Kidney (tissue), 14 donors: ENCODE results near the gene ETNPPL. TPM values are rescaled to one million over a fixed set of nuclear protein-coding genes. Genes with fewer than 3 reads are reported as not detected.

Source experiments
- DNase-seq, 5 donors: peaks; one replicate each; pipeline ENCODE4 v3.0.0-alpha.2; 2013 to 2020
- FAIRE-seq: peaks from 2 replicates; lab custom pipeline; 2012; peaks lifted over from hg19 to GRCh38; lab: Jason Lieb, UNC
- H3K27ac ChIP-seq, 2 donors: one replicate each; pipeline ENCODE4 v1.7.0; 2013; ENCODE audit warnings: low read depth in 2 of 2, low read length in 2 of 2, inconsistent platforms in 1 of 2
- H3K27me3 ChIP-seq: one replicate; pipeline ENCODE4 v1.7.1; 2013; ENCODE audit warnings: low read length, inconsistent platforms; ENCODE audit not compliant: control insufficient read depth, insufficient read depth
- H3K36me3 ChIP-seq, 3 donors: one replicate each; pipeline versions ENCODE4 v1.7.0 to v1.7.1; 2013; ENCODE audit warnings: low read length in 3 of 3, control low read depth in 1 of 3, inconsistent platforms in 1 of 3; ENCODE audit not compliant: insufficient read depth in 3 of 3, control insufficient read depth in 2 of 3
- H3K4me1 ChIP-seq, 3 donors: one replicate each; pipeline versions ENCODE4 v1.7.0 to v1.7.1; 2013; ENCODE audit warnings: low read length in 3 of 3, inconsistent platforms in 1 of 3, low read depth in 1 of 3; ENCODE audit not compliant: control insufficient read depth in 2 of 3, insufficient read depth in 2 of 3
- H3K4me3 ChIP-seq, 3 donors: one replicate each; pipeline versions ENCODE4 v1.7.0 to v1.8.1; 2013; ENCODE audit warnings: low read length in 3 of 3, control low read depth in 1 of 3, inconsistent platforms in 1 of 3
- H3K9ac ChIP-seq, 3 donors: one replicate each; pipeline versions ENCODE4 v1.7.0 to v1.7.1; 2013; ENCODE audit warnings: low read length in 3 of 3, control low read depth in 1 of 3, inconsistent platforms in 1 of 3
- H3K9me3 ChIP-seq, 3 donors: one replicate each; pipeline versions ENCODE4 v1.7.0 to v1.7.1; 2013; ENCODE audit warnings: low read length in 3 of 3, control low read depth in 1 of 3, inconsistent platforms in 1 of 3; ENCODE audit not compliant: control insufficient read depth in 2 of 3, insufficient read depth in 1 of 3
- intact Hi-C: fragments of 100-400 bp; cut with DNase I; formaldehyde crosslinking; loops from one replicate; pipeline ENCODE4 v1.11.1; 2022
- polyA plus RNA-seq: library from polyadenylated mRNA; stranded (reverse); fragments of 350-450 nt; fragmentation: Illumina TruSeq; extraction: RNeasy Lipid Tissue Mini Kit (QIAGEN cat#74804); gene quantifications from one replicate; pipeline ENCODE4 v1.2.3, GENCODE V29; 2014; ENCODE audit warnings: low read depth, low replicate concordance; ENCODE audit not compliant: insufficient read depth
- total RNA-seq: library from RNA; stranded (reverse); fragmentation: NEBNext Ultra II Directional; extraction: Animal tissue kit (Norgen Biotek cat#: 25700); gene quantifications from one replicate; pipeline ENCODE4 v1.2.1, GENCODE V29; 2021
- TF ChIP-seq, protein P1 (sequence below): IDR thresholded peaks from 3 replicates; pipeline ENCODE4 v1.5.1; 2012; ENCODE audit warnings: mild to moderate bottlenecking, moderate library complexity, borderline replicate concordance; ENCODE audit not compliant: insufficient read depth; ENCODE audit errors: extremely low read depth
- donor health status: control.
- donor health status: control.
- donor health status: control.
- donor health status: control.
- donor health status: control.
- donor health status: DM: yes; HTN: yes; CAD: no.
- donor health status: Normal renal cell carcinoma (clear cell type).

Gene ETNPPL
- total and polyA plus RNA-seq, 2 donors from 2014 or later: 1.7 TPM; not detected in 1

- TF ChIP-seq, protein P1, sequence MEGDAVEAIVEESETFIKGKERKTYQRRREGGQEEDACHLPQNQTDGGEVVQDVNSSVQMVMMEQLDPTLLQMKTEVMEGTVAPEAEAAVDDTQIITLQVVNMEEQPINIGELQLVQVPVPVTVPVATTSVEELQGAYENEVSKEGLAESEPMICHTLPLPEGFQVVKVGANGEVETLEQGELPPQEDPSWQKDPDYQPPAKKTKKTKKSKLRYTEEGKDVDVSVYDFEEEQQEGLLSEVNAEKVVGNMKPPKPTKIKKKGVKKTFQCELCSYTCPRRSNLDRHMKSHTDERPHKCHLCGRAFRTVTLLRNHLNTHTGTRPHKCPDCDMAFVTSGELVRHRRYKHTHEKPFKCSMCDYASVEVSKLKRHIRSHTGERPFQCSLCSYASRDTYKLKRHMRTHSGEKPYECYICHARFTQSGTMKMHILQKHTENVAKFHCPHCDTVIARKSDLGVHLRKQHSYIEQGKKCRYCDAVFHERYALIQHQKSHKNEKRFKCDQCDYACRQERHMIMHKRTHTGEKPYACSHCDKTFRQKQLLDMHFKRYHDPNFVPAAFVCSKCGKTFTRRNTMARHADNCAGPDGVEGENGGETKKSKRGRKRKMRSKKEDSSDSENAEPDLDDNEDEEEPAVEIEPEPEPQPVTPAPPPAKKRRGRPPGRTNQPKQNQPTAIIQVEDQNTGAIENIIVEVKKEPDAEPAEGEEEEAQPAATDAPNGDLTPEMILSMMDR: no peak
- intact Hi-C loops: no loop called here
- Histone ChIP-seq H3K9me3 (peaks cover 0 to 2% (median 0%) of the 10 kb centered on the region in 3 donors), H3K4me3 (no peak overlapping the region), H3K36me3 (no peaks in the 10 kb centered on the region), H3K27me3 (no peaks in the 10 kb centered on the region), H3K27ac (no peak overlapping the region), H3K4me1 (no peaks in the 10 kb centered on the region), H3K9ac (no peak overlapping the region)
- FAIRE-seq: no peak
- no peak for DNase-seq
These were observed 32.3 kb downstream of the ETNPPL start for GRCh38 chr4:108730579-108730978.

DNA sequence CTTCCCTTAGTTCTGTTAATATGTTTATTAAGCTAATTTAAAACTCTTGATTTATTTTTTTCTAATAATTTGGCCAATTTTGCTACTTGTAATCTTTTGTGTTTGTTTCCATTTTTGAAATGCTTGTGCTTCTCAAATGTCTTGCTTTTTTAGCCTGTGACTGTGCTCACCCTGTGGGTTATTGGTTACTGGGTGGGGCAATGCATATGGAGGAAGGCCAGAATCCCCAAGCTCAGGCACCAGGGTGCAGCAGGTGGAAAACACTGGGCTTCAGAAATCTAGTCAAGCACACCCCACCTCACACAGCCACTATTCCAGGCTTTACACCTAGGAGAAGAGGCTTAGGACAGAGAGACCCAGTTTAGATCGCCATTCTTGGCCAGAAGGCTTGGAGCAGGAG lies 33.1 kb downstream of the ETNPPL start:
- Histone ChIP-seq H3K9me3 (peaks cover 0 to 2% (median 0%) of the 10 kb centered on the region in 3 donors), H3K4me1 (no peaks in the 10 kb centered on the region), H3K27ac (no peak overlapping the region), H3K36me3 (no peaks in the 10 kb centered on the region), H3K9ac (no peak overlapping the region), H3K27me3 (no peaks in the 10 kb centered on the region), H3K4me3 (no peak overlapping the region)
- no peak for FAIRE-seq
- TF ChIP-seq, protein P1: no peak
- DNase-seq: no peak
- intact Hi-C loops: no loop called here

DNA sequence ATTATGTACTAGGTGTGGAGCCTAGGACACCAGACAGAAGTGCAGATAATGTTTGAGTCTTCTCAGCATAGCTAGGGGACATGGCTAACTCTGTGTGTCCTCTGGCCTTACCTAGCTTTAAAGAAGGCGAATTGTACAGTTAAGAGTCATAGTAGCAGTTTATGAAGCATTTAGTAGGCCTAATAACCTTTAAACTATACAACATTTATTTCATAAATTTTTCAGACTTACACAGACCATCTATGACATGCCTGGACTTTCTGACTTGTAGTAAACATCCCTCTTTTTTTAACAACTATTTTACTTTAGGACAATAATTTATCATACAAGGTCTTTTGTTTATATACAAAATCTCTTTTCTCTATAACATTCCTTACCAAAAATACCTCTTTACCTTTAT lies 37.4 kb downstream of the ETNPPL start:
- H3K27ac ChIP-seq: no peak overlapping the region
- no peak overlapping the region for H3K9ac ChIP-seq
- no peak for FAIRE-seq
- no peak overlapping the region for H3K4me3 ChIP-seq
- TF ChIP-seq, protein P1: no peak
- no peak for DNase-seq
- H3K4me1 ChIP-seq: no peaks in the 10 kb centered on the region
- intact Hi-C loops: no loop called here
- no peaks in the 10 kb centered on the region for H3K36me3 ChIP-seq
- H3K9me3 ChIP-seq: peaks cover 0 to 2% (median 0%) of the 10 kb centered on the region in 3 donors
- H3K27me3 ChIP-seq: no peaks in the 10 kb centered on the region

DNA sequence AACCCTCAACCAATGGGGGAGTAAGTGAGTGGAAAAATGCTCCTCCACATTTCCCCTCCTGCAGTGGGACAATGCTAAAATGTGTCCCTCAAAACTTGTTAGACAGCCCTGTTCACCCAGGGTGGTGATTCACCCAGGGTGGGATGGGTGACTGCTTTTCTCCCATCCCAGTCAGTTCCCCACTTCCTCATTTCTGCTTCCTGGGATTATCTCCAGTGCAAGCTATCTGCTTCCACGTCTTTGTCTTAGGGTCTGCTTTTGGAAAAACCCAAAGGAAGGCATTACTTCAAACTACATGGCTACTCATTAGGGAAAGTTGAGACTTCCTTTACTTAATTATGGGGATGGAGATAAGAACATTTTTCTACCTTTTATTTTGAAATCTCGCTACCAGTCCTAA lies 45.5 kb downstream of the ETNPPL start:
- Histone ChIP-seq H3K4me3 (no peak overlapping the region), H3K36me3 (no peaks in the 10 kb centered on the region), H3K9me3 (no peaks in the 10 kb centered on the region), H3K9ac (no peak overlapping the region), H3K27me3 (no peaks in the 10 kb centered on the region), H3K27ac (no peak overlapping the region), H3K4me1 (no peaks in the 10 kb centered on the region)
- intact Hi-C loops: no loop called here
- TF ChIP-seq, protein P1: no peak
- FAIRE-seq (no peak), DNase-seq (no peak)
